ENCODE data around the gene RBMS1. TPM values are rescaled to one million over a fixed set of nuclear protein-coding genes. Genes with fewer than 3 reads are reported as not detected.
A peak's percentile ranks its signal among the peaks of the same experiment; 100 is the strongest.

RBMS1 gene
- total and polyA plus RNA-seq, 2 of the 13 experiments (the other 11 are each of a cell fraction or from before 2014, with no cell fraction given): 55.5 to 110 TPM

DNA sequence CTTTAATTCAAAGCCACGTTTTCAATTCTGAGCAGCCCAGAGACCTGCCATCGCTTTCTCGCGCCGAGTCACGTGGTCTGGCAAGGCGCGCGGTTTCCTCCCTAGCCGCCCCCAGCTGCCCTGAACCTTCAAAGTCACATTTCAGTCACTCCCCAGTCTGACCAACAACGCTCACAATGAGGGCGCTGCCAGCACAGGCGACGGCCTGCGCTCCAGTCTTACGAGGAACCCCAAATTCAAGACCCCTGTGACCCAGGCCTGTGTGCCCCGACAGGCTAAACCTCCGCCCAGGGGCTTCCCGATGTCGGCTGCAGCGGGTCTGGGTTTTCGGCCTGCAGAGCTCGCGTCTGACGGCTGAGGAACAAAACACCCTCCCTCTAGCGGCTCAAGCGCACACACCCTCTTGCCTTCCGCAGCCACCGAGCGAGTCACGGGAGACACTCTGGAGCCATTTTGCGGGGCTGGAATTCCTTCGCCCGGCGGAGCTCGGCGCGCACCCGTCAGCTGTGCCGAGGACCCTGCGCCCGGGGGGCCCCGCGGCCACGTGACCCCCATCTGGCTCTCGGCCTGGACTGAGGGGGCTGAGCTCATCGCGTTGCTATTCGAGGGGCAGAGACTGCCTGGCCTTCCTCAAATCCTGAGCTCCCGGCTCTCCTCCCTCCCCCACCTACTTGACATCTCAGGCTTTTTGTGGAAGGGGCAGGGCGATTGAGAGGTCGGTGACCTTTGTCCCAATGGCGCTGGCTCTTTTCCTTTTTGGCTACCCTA is 223.6 kb downstream of the RBMS1 start (continued):
- TF ChIP-seq ZNF512B (CRISPR knock-in tag; IDR thresholded peaks at IDR 0.05; ENCODE audit: borderline replicate concordance): 0 out of 2 replicates have a peak, but pooled peaks have one; percentile 85
- peak; percentile 77; the same call in 1 of the 2 replicates for TF ChIP-seq TMF1 (CRISPR knock-in tag; IDR thresholded peaks at IDR 0.05; ENCODE audit: low read depth)
- TF ChIP-seq ZNF431 (CRISPR knock-in tag; IDR thresholded peaks at IDR 0.05; ENCODE audit: borderline replicate concordance, low read depth): peak; percentile 16; the same call in 1 of the 2 replicates
- 0 out of 2 replicates have a peak, but pooled peaks have one; percentile 43 for TF ChIP-seq MTF2 (CRISPR knock-in tag; IDR thresholded peaks at IDR 0.05; ENCODE audit: borderline replicate concordance)
- TF ChIP-seq, protein P1, sequence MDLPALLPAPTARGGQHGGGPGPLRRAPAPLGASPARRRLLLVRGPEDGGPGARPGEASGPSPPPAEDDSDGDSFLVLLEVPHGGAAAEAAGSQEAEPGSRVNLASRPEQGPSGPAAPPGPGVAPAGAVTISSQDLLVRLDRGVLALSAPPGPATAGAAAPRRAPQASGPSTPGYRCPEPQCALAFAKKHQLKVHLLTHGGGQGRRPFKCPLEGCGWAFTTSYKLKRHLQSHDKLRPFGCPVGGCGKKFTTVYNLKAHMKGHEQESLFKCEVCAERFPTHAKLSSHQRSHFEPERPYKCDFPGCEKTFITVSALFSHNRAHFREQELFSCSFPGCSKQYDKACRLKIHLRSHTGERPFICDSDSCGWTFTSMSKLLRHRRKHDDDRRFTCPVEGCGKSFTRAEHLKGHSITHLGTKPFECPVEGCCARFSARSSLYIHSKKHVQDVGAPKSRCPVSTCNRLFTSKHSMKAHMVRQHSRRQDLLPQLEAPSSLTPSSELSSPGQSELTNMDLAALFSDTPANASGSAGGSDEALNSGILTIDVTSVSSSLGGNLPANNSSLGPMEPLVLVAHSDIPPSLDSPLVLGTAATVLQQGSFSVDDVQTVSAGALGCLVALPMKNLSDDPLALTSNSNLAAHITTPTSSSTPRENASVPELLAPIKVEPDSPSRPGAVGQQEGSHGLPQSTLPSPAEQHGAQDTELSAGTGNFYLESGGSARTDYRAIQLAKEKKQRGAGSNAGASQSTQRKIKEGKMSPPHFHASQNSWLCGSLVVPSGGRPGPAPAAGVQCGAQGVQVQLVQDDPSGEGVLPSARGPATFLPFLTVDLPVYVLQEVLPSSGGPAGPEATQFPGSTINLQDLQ (CRISPR knock-in tag; IDR thresholded peaks at IDR 0.05): peak; percentile 25; the same call in 1 of the 2 replicates
- peak; percentile 92 for TF ChIP-seq MAX (IDR thresholded peaks at IDR 0.05)
- 0 out of 2 replicates have a peak, but pooled peaks have one; percentile 82 for TF ChIP-seq ZBTB42 (CRISPR knock-in tag; IDR thresholded peaks at IDR 0.05)
- TF ChIP-seq ZNF225 (CRISPR knock-in tag; IDR thresholded peaks at IDR 0.05): no peak
- peak; percentile 63; the same call in 1 of the 2 replicates for TF ChIP-seq PAX8 (CRISPR knock-in tag; IDR thresholded peaks at IDR 0.05; ENCODE audit: borderline replicate concordance)
- TF ChIP-seq GLI4 (CRISPR knock-in tag; IDR thresholded peaks at IDR 0.05; ENCODE audit: borderline replicate concordance): peak; percentile 76; the same call in 1 of the 2 replicates
- peak; percentile 77; the same call in 1 of the 2 replicates for TF ChIP-seq JUND (CRISPR knock-in tag; IDR thresholded peaks at IDR 0.05)
- TF ChIP-seq ZNF724P (CRISPR knock-in tag; IDR thresholded peaks at IDR 0.05; ENCODE audit: borderline replicate concordance): peak; percentile 86
- peak; percentile 97; the same call in 1 of the 2 replicates for TF ChIP-seq BRF2 (CRISPR knock-in tag; IDR thresholded peaks at IDR 0.05)
- TF ChIP-seq ZSCAN29 (CRISPR knock-in tag; conservative IDR thresholded peaks at IDR 0.05): peak; percentile 86
- TF ChIP-seq NFIB (CRISPR knock-in tag; IDR thresholded peaks at IDR 0.05; ENCODE audit: borderline replicate concordance): no peak
- TF ChIP-seq ZNF354B (CRISPR knock-in tag; IDR thresholded peaks at IDR 0.05): peak; percentile 78; the same call in 1 of the 2 replicates
- TF ChIP-seq NR2F1 (CRISPR knock-in tag; IDR thresholded peaks at IDR 0.05): peak in 1 of 2 experiments; percentile 45; a peak in 1 of 4 replicates
- TF ChIP-seq, protein P2, sequence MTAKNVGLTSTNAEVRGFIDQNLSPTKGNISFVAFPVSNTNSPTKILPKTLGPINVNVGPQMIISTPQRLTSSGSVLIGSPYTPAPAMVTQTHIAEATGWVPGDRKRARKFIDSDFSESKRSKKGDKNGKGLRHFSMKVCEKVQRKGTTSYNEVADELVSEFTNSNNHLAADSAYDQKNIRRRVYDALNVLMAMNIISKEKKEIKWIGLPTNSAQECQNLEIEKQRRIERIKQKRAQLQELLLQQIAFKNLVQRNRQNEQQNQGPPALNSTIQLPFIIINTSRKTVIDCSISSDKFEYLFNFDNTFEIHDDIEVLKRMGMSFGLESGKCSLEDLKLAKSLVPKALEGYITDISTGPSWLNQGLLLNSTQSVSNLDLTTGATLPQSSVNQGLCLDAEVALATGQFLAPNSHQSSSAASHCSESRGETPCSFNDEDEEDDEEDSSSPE (CRISPR knock-in tag; IDR thresholded peaks at IDR 0.05): peak; percentile 59; the same call in 1 of the 2 replicates

Data from HepG2 (cell line).